SK-N-SH (cell line): ENCODE results near the gene GPLD1.

Source experiments
- GABPA ChIP-seq: IDR thresholded peaks from 2 replicates; pipeline ENCODE4 v1.4.0; 2012; ENCODE audit warnings: low read depth, mild to moderate bottlenecking
- RAD21 ChIP-seq: IDR thresholded peaks from 2 replicates; pipeline ENCODE4 v1.6.1; 2012; ENCODE audit warnings: mild to moderate bottlenecking, low read length
- RXRA ChIP-seq: IDR thresholded peaks from 2 replicates; pipeline ENCODE4 v1.4.0; 2012; ENCODE audit warnings: low read depth, mild to moderate bottlenecking, borderline replicate concordance

DNA sequence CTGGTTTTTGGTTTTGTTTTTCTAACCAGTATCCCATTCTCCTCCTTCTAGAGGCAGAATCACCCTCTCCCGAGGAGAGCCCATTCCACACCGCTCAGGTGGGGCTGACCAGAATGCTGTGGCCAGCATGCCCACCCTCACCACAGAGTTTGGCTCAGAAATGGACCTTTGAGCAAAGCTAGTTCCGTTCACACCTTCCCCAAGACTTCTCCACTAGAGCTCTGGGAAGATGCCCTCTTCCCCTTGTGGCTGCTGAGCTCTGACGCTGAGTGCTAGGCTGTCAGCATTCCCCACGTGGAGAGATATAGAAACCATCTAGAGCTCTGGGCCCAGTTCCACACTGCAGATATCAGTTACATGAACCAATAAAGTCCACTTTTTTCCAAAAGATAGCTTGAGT lies 7.9 kb downstream of the GPLD1 start:
- TF ChIP-seq RAD21, result no peak
- no peak for TF ChIP-seq RXRA
- no peak for TF ChIP-seq GABPA
